ENCODE data around the gene LPAR2. TPM values are rescaled to one million over a fixed set of nuclear protein-coding genes. Genes with fewer than 3 reads are reported as not detected.

LPAR2 gene
- total and polyA plus RNA-seq, 2 of the 13 experiments (the other 11 are each of a cell fraction or from before 2014, with no cell fraction given): 0.86 to 3.6 TPM

GRCh38 chr19:19655051-19655594, 27.1 kb upstream of the LPAR2 start:
- no peak for ATAC-seq

GRCh38 chr19:19654441-19654840, 26.4 kb upstream of the LPAR2 start:
- Histone ChIP-seq H3K4me1 (ENCODE audit: insufficient read depth, low read length) (peaks cover under 1% of the 10 kb centered on the region; the same call in 1 of the 2 replicates), H4K20me1 (ENCODE audit: insufficient read depth, low read length) (no peaks in the 10 kb centered on the region), H3K79me2 (ENCODE audit: insufficient read depth, low read length) (peaks cover 1% of the 10 kb centered on the region), H3K4me2 (ENCODE audit: low read depth, low read length) (no peak overlapping the region), H2AFZ (ENCODE audit: low read length) (no peak overlapping the region), H3K36me3 (replicated peaks in 1 of 2; ENCODE audit: control insufficient read depth in 1 of 2, insufficient read depth in 2 of 2, low read length in 2 of 2) (peaks cover 69 to 93% of the 10 kb centered on the region in 2 experiments), H3K27me3 (ENCODE audit: control insufficient read depth in 1 of 2, insufficient read depth in 2 of 2, low read length in 2 of 2) (no peaks in the 10 kb centered on the region), H3K4me3 (replicated peaks in 1 of 3; ENCODE audit: insufficient read depth in 1 of 3, low read depth in 2 of 3, low read length in 3 of 3) (no peak overlapping the region), H3K9me3 (ENCODE audit: low read length) (no peaks in the 10 kb centered on the region), H3K9ac (ENCODE audit: insufficient read depth, low read depth, low read length) (no peak overlapping the region), H3K27ac (ENCODE audit: extremely low read length, insufficient read depth, low read length) (no peak overlapping the region)
- in situ Hi-C loops (cut with HindIII; ENCODE audit: extremely low pct_ligation_motif_present, low pct_unique_long_range_greater_than_20kb) (no loop called here), intact Hi-C loops (cut with micrococcal nuclease; ENCODE audit: unreplicated experiment) (no loop called here)
- TF ChIP-seq AGO2 (optimal IDR thresholded peaks at IDR 0.05; ENCODE audit: low read depth, low read length): peak; percentile 22
- TF ChIP-seq MTA3 (CRISPR knock-in tag; IDR thresholded peaks at IDR 0.05): no peak
- ATAC-seq (no peak), FAIRE-seq (no peak), DNase-seq (ENCODE audit: low spot score) (no peak)
- ChIA-PET CTCF (ENCODE audit: low intra/inter-chr PET ratio, low total read pairs) (no interaction called here), POLR2A (no interaction called here)
- WGBS (ENCODE audit: low lambda C conversion rate): 97% methylated on average over 5 of the region's 15 CpGs
- BruUV-seq (replicated peaks): no TSS peak

More at GRCh38 chr19:19655051-19655594, 27.1 kb upstream of the LPAR2 start:
- no peak overlapping the region for H3K4me3 ChIP-seq (replicated peaks in 1 of 3; ENCODE audit: insufficient read depth in 1 of 3, low read depth in 2 of 3, low read length in 3 of 3)
- ChIA-PET CTCF (ENCODE audit: low intra/inter-chr PET ratio, low total read pairs) (no interaction called here), POLR2A (no interaction called here)
- no peaks in the 10 kb centered on the region for H3K9me3 ChIP-seq (ENCODE audit: low read length)
- H3K27me3 ChIP-seq (ENCODE audit: control insufficient read depth in 1 of 2, insufficient read depth in 2 of 2, low read length in 2 of 2): no peaks in the 10 kb centered on the region
- DNase-seq (ENCODE audit: low spot score) (no peak), FAIRE-seq (no peak)
- H3K36me3 ChIP-seq (replicated peaks in 1 of 2; ENCODE audit: control insufficient read depth in 1 of 2, insufficient read depth in 2 of 2, low read length in 2 of 2): peaks cover 69 to 94% of the 10 kb centered on the region in 2 experiments
- peaks cover 3% of the 10 kb centered on the region; the same call in 1 of the 2 replicates for H4K20me1 ChIP-seq (ENCODE audit: insufficient read depth, low read length)
- WGBS (ENCODE audit: low lambda C conversion rate): 92% methylated on average over 14 of the region's 22 CpGs
- H3K79me2 ChIP-seq (ENCODE audit: insufficient read depth, low read length): peaks cover 5% of the 10 kb centered on the region
- no TSS peak for BruUV-seq (replicated peaks)
- no peak overlapping the region for H2AFZ ChIP-seq (ENCODE audit: low read length)
- TF ChIP-seq GRHL1 (CRISPR knock-in tag; conservative IDR thresholded peaks at IDR 0.05): no peak
- 0 out of 4 replicates have a peak, but pooled peaks of 1 of the 2 experiments have one; percentile 12 for TF ChIP-seq POLR2A (IDR thresholded peaks at IDR 0.05; ENCODE audit: insufficient read depth in 1 of 2, low read depth in 2 of 2, low read length in 2 of 2)
- H3K9ac ChIP-seq (ENCODE audit: insufficient read depth, low read depth, low read length): no peak overlapping the region
- no peak overlapping the region for H3K27ac ChIP-seq (ENCODE audit: extremely low read length, insufficient read depth, low read length)
- peaks cover 7% of the 10 kb centered on the region for H3K4me1 ChIP-seq (ENCODE audit: insufficient read depth, low read length)
- H3K4me2 ChIP-seq (ENCODE audit: low read depth, low read length): no peak overlapping the region
- in situ Hi-C loops (cut with HindIII; ENCODE audit: extremely low pct_ligation_motif_present, low pct_unique_long_range_greater_than_20kb) (no loop called here), intact Hi-C loops (cut with micrococcal nuclease; ENCODE audit: unreplicated experiment) (no loop called here)

Data from HepG2 (cell line).